GM21529 (cell line): Measurements from ENCODE around the gene GDAP2.
"Not testable (repeated sequence)": the region's sequence is repeated elsewhere in the genome, so short reads cannot be mapped to it uniquely, and the experiment has no call there.

Experiments used
- ATAC-seq: cut with Tn5 transposase; IDR thresholded peaks from one replicate; pipeline ENCODE4 v1.9.1; 2021; ENCODE audit not compliant: unreplicated experiment

The GDAP2 gene

GRCh38 chr1:117929343-117930172 lies at the start of gene GDAP2, which contains the start of gene WDR3:
TSS of gene GDAP2 (minus strand) at chr1:117929621. CDS start at chr1:117920357, 9,264 bp downstream.
TSS of gene WDR3 (plus strand) at chr1:117929739. CDS start at chr1:117933320, 3,581 bp downstream.
- ATAC-seq = peak; percentile 94

GRCh38 chr1:117976381-117976780 lies 47.0 kb upstream of the GDAP2 start:
- ATAC-seq = no peak

GRCh38 chr1:117971777-117972176 lies 42.4 kb upstream of the GDAP2 start:
- ATAC-seq = no peak

GRCh38 chr1:117970252-117970651 lies 40.8 kb upstream of the GDAP2 start:
- ATAC-seq = no peak

GRCh38 chr1:117967881-117968280 lies 38.5 kb upstream of the GDAP2 start:
- no peak for ATAC-seq

GRCh38 chr1:117967477-117967876 lies 38.1 kb upstream of the GDAP2 start:
- ATAC-seq = no peak

- ATAC-seq = no peak
Observed at GRCh38 chr1:117964290-117965038, 35.0 kb upstream of the GDAP2 start.

GRCh38 chr1:117959364-117959763 lies 29.9 kb upstream of the GDAP2 start:
- ATAC-seq = no peak

- no peak for ATAC-seq
Observed at GRCh38 chr1:117952386-117952785, 23.0 kb upstream of the GDAP2 start.

GRCh38 chr1:117942293-117942692 lies 12.9 kb upstream of the GDAP2 start:
- no peak for ATAC-seq

- ATAC-seq = no peak
Observed at GRCh38 chr1:117933769-117934168, 4.3 kb upstream of the GDAP2 start.

GRCh38 chr1:117932576-117932975 lies 3.2 kb upstream of the GDAP2 start:
- no peak for ATAC-seq

- ATAC-seq = no peak
Observed at GRCh38 chr1:117930484-117930883, 1.1 kb upstream of the GDAP2 start.

GRCh38 chr1:117930173-117930447 lies 689 bp upstream of the GDAP2 start:
- ATAC-seq = no peak

- ATAC-seq = peak; percentile 45
Observed at GRCh38 chr1:117928881-117929342, 509 bp downstream of the GDAP2 start.

- no peak for ATAC-seq
Observed at GRCh38 chr1:117925981-117926380, 3.4 kb downstream of the GDAP2 start.

- ATAC-seq = not testable (repeated sequence)
Observed at GRCh38 chr1:117922717-117923116, 6.7 kb downstream of the GDAP2 start.

GRCh38 chr1:117921991-117922390 lies 7.4 kb downstream of the GDAP2 start:
- no peak for ATAC-seq

GRCh38 chr1:117919376-117919775 lies 10.0 kb downstream of the GDAP2 start:
- ATAC-seq = no peak

GRCh38 chr1:117911051-117911450 lies 18.4 kb downstream of the GDAP2 start:
- no peak for ATAC-seq

- ATAC-seq = no peak
Observed at GRCh38 chr1:117905019-117905418, 24.4 kb downstream of the GDAP2 start.

- ATAC-seq = no peak
Observed at GRCh38 chr1:117904485-117904884, 24.9 kb downstream of the GDAP2 start.
